CD8-positive, alpha-beta memory T cell (primary cell): ENCODE results near the gene CD38. TPM values are rescaled to one million over a fixed set of nuclear protein-coding genes. Genes with fewer than 3 reads are reported as not detected.
A peak's percentile ranks its signal among the peaks of the same experiment; 100 is the strongest.

Experiments used
- CTCF ChIA-PET: fragments of 350-600 bp; sonication (Branson Sonifier 250); formaldehyde crosslinking; loops from one replicate; lab custom pipeline; 2021; ENCODE audit warnings: antibody characterized with exemption; lab: Charles Lee
- POLR2A ChIA-PET: fragments of 350-600 bp; sonication (Branson Sonifier 250); formaldehyde crosslinking; loops from one replicate; lab custom pipeline; 2021; ENCODE audit warnings: antibody characterized with exemption; lab: Charles Lee
- DNase-seq, 5 donors: peaks; one replicate each; pipeline versions ENCODE4 v3.0.0 to v3.0.0-alpha.2; 2020 to 2022; ENCODE audit warnings: mixed read lengths in 1 of 5
- H3K27ac ChIP-seq: one replicate; pipeline ENCODE4 v1.7.0; 2013; ENCODE audit warnings: low read depth, mild to moderate bottlenecking, low read length, moderate library complexity
- H3K27me3 ChIP-seq: 2 replicates; pipeline ENCODE4 v1.7.0; 2013; ENCODE audit warnings: low read length, mild to moderate bottlenecking; ENCODE audit not compliant: insufficient read depth, poor library complexity, severe bottlenecking
- H3K36me3 ChIP-seq: 2 replicates; pipeline ENCODE4 v1.7.0; 2013; ENCODE audit warnings: mild to moderate bottlenecking, low read length, moderate library complexity; ENCODE audit not compliant: insufficient read depth
- H3K4me1 ChIP-seq: 2 replicates; pipeline ENCODE4 v1.7.0; 2013; ENCODE audit warnings: mild to moderate bottlenecking, low read length, moderate library complexity; ENCODE audit not compliant: insufficient read depth
- H3K4me3 ChIP-seq: 2 replicates; pipeline ENCODE4 v1.7.0; 2013; ENCODE audit warnings: mild to moderate bottlenecking, low read length
- H3K9me3 ChIP-seq: 2 replicates; pipeline ENCODE4 v1.7.0; 2013; ENCODE audit warnings: mild to moderate bottlenecking, low read length
- H3K27ac Mint-ChIP-seq, 8 donors: one replicate each; pipeline ENCODE4 v1.8.0; 2020 to 2021; ENCODE audit warnings: mixed read lengths in 8 of 8, mild to moderate bottlenecking in 6 of 8, inconsistent platforms in 3 of 8, moderate library complexity in 3 of 8
- H3K27me3 Mint-ChIP-seq, 2 donors: one replicate each; pipeline ENCODE4 v1.8.0; 2020 to 2021; ENCODE audit warnings: mixed read lengths in 2 of 2, mild to moderate bottlenecking in 1 of 2, moderate library complexity in 1 of 2
- H3K36me3 Mint-ChIP-seq, 3 donors: one replicate each; pipeline ENCODE4 v1.8.0; 2020 to 2021; ENCODE audit warnings: mixed read lengths in 3 of 3, inconsistent platforms in 1 of 3, mild to moderate bottlenecking in 1 of 3
- H3K4me1 Mint-ChIP-seq, 3 donors: one replicate each; pipeline ENCODE4 v1.8.0; 2020 to 2021; ENCODE audit warnings: mixed read lengths in 3 of 3, inconsistent platforms in 1 of 3, mild to moderate bottlenecking in 1 of 3
- H3K4me3 Mint-ChIP-seq, 7 donors: one replicate each; pipeline ENCODE4 v1.8.0; 2020 to 2021; ENCODE audit warnings: mixed read lengths in 7 of 7, mild to moderate bottlenecking in 6 of 7, moderate library complexity in 4 of 7, inconsistent platforms in 2 of 7
- H3K9me3 Mint-ChIP-seq, 5 donors: one replicate each; pipeline ENCODE4 v1.8.0; 2020 to 2022; ENCODE audit warnings: mixed read lengths in 5 of 5, mild to moderate bottlenecking in 3 of 5, moderate library complexity in 2 of 5, inconsistent platforms in 1 of 5
- polyA plus RNA-seq: library from polyadenylated mRNA; unstranded; fragments of 300-500 nt; fragmentation: Illumina TruSeq; gene quantifications from one replicate; pipeline ENCODE4 v1.2.3, GENCODE V29; 2021
- total RNA-seq, 2 experiments: library from RNA; stranded (reverse); gene quantifications; one replicate each; pipeline ENCODE4 v1.2.3, GENCODE V29; 2021

Gene CD38
- total and polyA plus RNA-seq, 3 experiments from 2014 or later: 2.1 to 11.7 (median 9.0) TPM

DNA sequence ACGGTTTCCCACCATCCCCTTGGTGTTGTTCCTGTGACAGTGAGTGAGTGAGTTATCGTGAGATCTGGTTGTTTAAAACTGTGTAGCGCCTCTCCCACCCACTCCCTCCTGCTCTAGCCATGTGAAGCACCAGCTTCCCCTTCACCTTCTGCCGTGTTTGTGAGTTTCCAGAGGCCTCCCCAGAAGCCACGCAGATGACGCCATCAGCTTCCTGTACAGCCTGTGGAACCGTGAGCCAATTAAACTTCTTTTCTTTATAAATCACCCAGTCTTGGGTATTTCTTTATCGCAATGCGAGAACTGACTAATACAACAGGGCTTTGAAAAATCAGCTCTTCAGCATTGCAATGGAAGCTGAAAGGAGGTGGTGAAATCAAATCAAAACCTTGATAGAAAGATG is 110.4 kb downstream of the CD38 start:
- ChIA-PET CTCF (no interaction called here), POLR2A (no interaction called here)
- Mint-ChIP-seq H3K4me3 (no peak overlapping the region), H3K27me3 (peaks cover 10 to 24% of the 10 kb centered on the region in 2 donors), H3K36me3 (no peaks in the 10 kb centered on the region), H3K4me1 (no peaks in the 10 kb centered on the region), H3K27ac (no peak overlapping the region), H3K9me3 (no peaks in the 10 kb centered on the region)
- Histone ChIP-seq H3K9me3 (no peaks in the 10 kb centered on the region), H3K36me3 (no peaks in the 10 kb centered on the region), H3K27me3 (no peaks in the 10 kb centered on the region), H3K4me3 (no peak overlapping the region), H3K4me1 (no peaks in the 10 kb centered on the region), H3K27ac (no peak overlapping the region)
- DNase-seq: no peak

GRCh38 chr4:15890246-15890829 is 112.2 kb downstream of the CD38 start:
- no peak for DNase-seq
- H3K4me1 ChIP-seq: no peaks in the 10 kb centered on the region
- H3K9me3 ChIP-seq: no peaks in the 10 kb centered on the region
- H3K27ac ChIP-seq: no peak overlapping the region
- H3K36me3 ChIP-seq: no peaks in the 10 kb centered on the region
- Mint-ChIP-seq H3K36me3 (no peaks in the 10 kb centered on the region), H3K27me3 (peaks cover 9 to 38% of the 10 kb centered on the region in 2 donors), H3K27ac (peak overlapping the region in 1 of 8 donors; percentile 11), H3K9me3 (no peaks in the 10 kb centered on the region), H3K4me1 (no peaks in the 10 kb centered on the region), H3K4me3 (no peak overlapping the region)
- ChIA-PET CTCF (no interaction called here), POLR2A (no interaction called here)
- H3K27me3 ChIP-seq: no peaks in the 10 kb centered on the region
- H3K4me3 ChIP-seq: no peak overlapping the region

DNA sequence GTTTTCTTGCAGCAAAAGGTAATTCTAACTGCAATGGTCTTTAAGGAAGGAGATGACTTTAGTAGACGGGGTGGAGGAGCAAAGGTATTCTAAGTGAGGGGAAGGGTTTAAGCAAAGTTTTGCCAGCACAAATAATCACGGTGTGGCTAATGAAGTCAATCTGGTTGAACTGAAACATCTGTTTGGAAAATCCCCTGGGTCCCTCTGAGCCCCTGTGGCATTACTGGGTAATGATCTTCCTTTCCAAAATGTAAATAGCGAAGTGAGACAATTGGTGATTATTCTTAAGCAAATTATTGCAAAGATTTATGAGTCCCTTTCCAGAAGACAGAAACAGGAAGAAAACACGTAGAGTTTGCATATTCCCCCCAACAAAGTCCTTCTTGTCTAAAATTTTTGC is 113.2 kb downstream of the CD38 start:
- H3K4me1 ChIP-seq: no peaks in the 10 kb centered on the region
- CTCF ChIA-PET: no interaction called here
- POLR2A ChIA-PET: no interaction called here
- H3K4me3 Mint-ChIP-seq: no peak overlapping the region
- H3K27ac ChIP-seq: no peak overlapping the region
- no peaks in the 10 kb centered on the region for H3K4me1 Mint-ChIP-seq
- no peaks in the 10 kb centered on the region for H3K36me3 ChIP-seq
- DNase-seq: no peak
- H3K27me3 ChIP-seq: no peaks in the 10 kb centered on the region
- H3K4me3 ChIP-seq: no peak overlapping the region
- no peaks in the 10 kb centered on the region for H3K36me3 Mint-ChIP-seq
- no peak overlapping the region for H3K27ac Mint-ChIP-seq
- H3K9me3 ChIP-seq: no peaks in the 10 kb centered on the region
- no peaks in the 10 kb centered on the region for H3K9me3 Mint-ChIP-seq
- H3K27me3 Mint-ChIP-seq: peaks cover 9 to 46% of the 10 kb centered on the region in 2 donors

DNA sequence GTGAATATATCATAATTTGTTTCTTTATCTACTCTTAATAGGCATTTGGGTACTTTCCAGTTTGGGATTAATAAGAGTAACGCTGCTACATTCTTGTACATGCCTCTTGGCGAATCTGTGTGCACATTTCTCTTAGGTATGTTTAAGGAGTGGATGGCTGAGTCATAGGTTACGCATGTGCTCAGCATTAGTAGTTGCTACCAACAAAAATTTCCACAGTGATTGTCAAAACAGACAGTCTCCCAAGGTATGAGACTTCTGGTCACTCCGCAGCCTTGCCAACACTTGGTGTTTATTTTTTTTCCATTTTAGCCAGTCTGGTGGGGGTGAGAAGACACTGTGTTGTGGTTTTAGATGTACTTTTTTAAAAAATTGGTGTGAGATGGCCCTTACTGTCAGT is 115.8 kb downstream of the CD38 start:
- no peak overlapping the region for H3K27ac ChIP-seq
- no peak overlapping the region for H3K27ac Mint-ChIP-seq
- no peaks in the 10 kb centered on the region for H3K9me3 Mint-ChIP-seq
- DNase-seq: no peak
- H3K4me1 ChIP-seq: no peaks in the 10 kb centered on the region
- peaks cover 14 to 58% of the 10 kb centered on the region in 2 donors for H3K27me3 Mint-ChIP-seq
- no peaks in the 10 kb centered on the region for H3K9me3 ChIP-seq
- CTCF ChIA-PET: interaction anchor here (1.2 kb wide), 1 partner anchor 11 kb away, joined by 3 read pairs; no protein-coding TSS in a partner anchor
- H3K36me3 Mint-ChIP-seq: no peaks in the 10 kb centered on the region
- no peaks in the 10 kb centered on the region for H3K36me3 ChIP-seq
- no peaks in the 10 kb centered on the region for H3K4me1 Mint-ChIP-seq
- H3K27me3 ChIP-seq: no peaks in the 10 kb centered on the region
- POLR2A ChIA-PET: no interaction called here
- H3K4me3 ChIP-seq: no peak overlapping the region
- no peak overlapping the region for H3K4me3 Mint-ChIP-seq

- H3K27ac Mint-ChIP-seq: no peak overlapping the region
- H3K27me3 Mint-ChIP-seq: peaks cover 18 to 63% of the 10 kb centered on the region in 2 donors
- H3K4me3 Mint-ChIP-seq: no peak overlapping the region
- ChIA-PET CTCF (interaction anchor here (1.2 kb wide), 1 partner anchor 12 kb away, joined by 3 read pairs; no protein-coding TSS in a partner anchor), POLR2A (no interaction called here)
- Histone ChIP-seq H3K27me3 (no peaks in the 10 kb centered on the region), H3K9me3 (no peaks in the 10 kb centered on the region), H3K27ac (no peak overlapping the region), H3K4me1 (no peaks in the 10 kb centered on the region), H3K36me3 (no peaks in the 10 kb centered on the region), H3K4me3 (no peak overlapping the region)
- no peaks in the 10 kb centered on the region for H3K4me1 Mint-ChIP-seq
- DNase-seq: no peak
- no peaks in the 10 kb centered on the region for H3K9me3 Mint-ChIP-seq
- no peaks in the 10 kb centered on the region for H3K36me3 Mint-ChIP-seq
These were observed 116.3 kb downstream of the CD38 start for GRCh38 chr4:15894393-15894792.

GRCh38 chr4:15894921-15895916 is 117.1 kb downstream of the CD38 start:
- Mint-ChIP-seq H3K36me3 (no peaks in the 10 kb centered on the region), H3K4me1 (no peaks in the 10 kb centered on the region), H3K27ac (no peak overlapping the region), H3K27me3 (peaks cover 22 to 66% of the 10 kb centered on the region in 2 donors), H3K9me3 (no peaks in the 10 kb centered on the region), H3K4me3 (no peak overlapping the region)
- Histone ChIP-seq H3K27me3 (no peaks in the 10 kb centered on the region), H3K9me3 (no peaks in the 10 kb centered on the region), H3K4me1 (no peaks in the 10 kb centered on the region), H3K27ac (no peak overlapping the region), H3K36me3 (no peaks in the 10 kb centered on the region), H3K4me3 (no peak overlapping the region)
- POLR2A ChIA-PET: no interaction called here
- no peak for DNase-seq
- CTCF ChIA-PET: interaction anchor here (1.2 kb wide), 1 partner anchor 12 kb away, joined by 3 read pairs; no protein-coding TSS in a partner anchor

GRCh38 chr4:15897577-15897976 is 119.4 kb downstream of the CD38 start:
- Mint-ChIP-seq H3K27me3 (peaks cover 20 to 67% of the 10 kb centered on the region in 2 donors), H3K4me3 (no peak overlapping the region), H3K9me3 (peaks cover 0 to 1% (median 0%) of the 10 kb centered on the region in 5 donors), H3K27ac (no peak overlapping the region), H3K4me1 (no peaks in the 10 kb centered on the region), H3K36me3 (no peaks in the 10 kb centered on the region)
- DNase-seq: no peak
- Histone ChIP-seq H3K9me3 (no peaks in the 10 kb centered on the region), H3K27ac (no peak overlapping the region), H3K4me3 (no peak overlapping the region), H3K36me3 (no peaks in the 10 kb centered on the region), H3K27me3 (no peaks in the 10 kb centered on the region), H3K4me1 (no peaks in the 10 kb centered on the region)
- ChIA-PET POLR2A (no interaction called here), CTCF (no interaction called here)

GRCh38 chr4:15898902-15899301 is 120.8 kb downstream of the CD38 start:
- no peak overlapping the region for H3K27ac Mint-ChIP-seq
- CTCF ChIA-PET: no interaction called here
- no peaks in the 10 kb centered on the region for H3K36me3 Mint-ChIP-seq
- POLR2A ChIA-PET: no interaction called here
- no peak overlapping the region for H3K4me3 Mint-ChIP-seq
- no peak overlapping the region for H3K4me3 ChIP-seq
- H3K9me3 Mint-ChIP-seq: peaks cover 0 to 1% (median 0%) of the 10 kb centered on the region in 5 donors
- H3K9me3 ChIP-seq: no peaks in the 10 kb centered on the region
- H3K27me3 ChIP-seq: no peaks in the 10 kb centered on the region
- DNase-seq: no peak
- no peaks in the 10 kb centered on the region for H3K36me3 ChIP-seq
- no peaks in the 10 kb centered on the region for H3K4me1 Mint-ChIP-seq
- no peaks in the 10 kb centered on the region for H3K4me1 ChIP-seq
- H3K27ac ChIP-seq: no peak overlapping the region
- peaks cover 23 to 66% of the 10 kb centered on the region in 2 donors for H3K27me3 Mint-ChIP-seq
